ENCODE measurements around the gene GABRR3. TPM values are rescaled to one million over a fixed set of nuclear protein-coding genes. Genes with fewer than 3 reads are reported as not detected.

GABRR3 gene
- polyA plus RNA-seq, 2 donors, result not detected

DNA sequence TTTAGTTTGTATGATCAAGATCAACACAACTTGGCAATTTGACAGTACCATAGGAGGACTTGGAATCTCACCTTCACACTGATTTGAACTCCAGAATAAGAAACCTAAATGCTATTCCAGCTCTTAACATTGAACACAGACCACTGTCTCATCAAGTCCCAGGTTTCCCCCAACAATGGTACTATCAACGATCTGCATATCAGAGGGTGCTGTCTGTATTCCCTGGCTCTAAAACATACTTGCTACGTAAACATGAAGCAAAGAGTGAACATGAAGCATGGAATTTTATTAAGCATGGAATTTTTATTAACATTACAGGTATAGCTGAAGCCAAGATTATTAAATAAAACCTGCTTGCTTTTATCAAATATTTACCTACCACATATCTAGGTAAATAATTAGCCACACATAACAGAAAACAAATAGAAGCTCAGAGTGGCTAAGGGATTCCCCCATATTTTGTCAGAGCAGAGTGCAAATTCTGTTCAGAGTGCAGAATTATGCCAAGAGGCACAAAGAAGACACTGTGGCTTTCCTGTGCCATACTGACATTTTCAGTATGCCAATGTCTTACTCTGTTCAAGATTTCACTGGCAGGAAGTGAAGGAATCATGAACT lies 40.7 kb downstream of the GABRR3 start:
- no peaks in the 10 kb centered on the region for H3K27me3 ChIP-seq (ENCODE audit: control insufficient read depth in 1 of 2, insufficient read depth in 2 of 2, low read length in 2 of 2)
- H3K9me3 ChIP-seq (ENCODE audit: control insufficient read depth in 2 of 2, insufficient read depth in 1 of 2, low read depth in 1 of 2, low read length in 1 of 2), result no peaks in the 10 kb centered on the region
- H3K27ac ChIP-seq (ENCODE audit: low read depth in 2 of 2, low read length in 1 of 2), result no peak overlapping the region
- WGBS, 2 donors, result 52 to 77% methylated on average over 2 of the region's 2 CpGs
- peaks cover 0 to 1% of the 10 kb centered on the region in 2 donors for H3K4me1 ChIP-seq (ENCODE audit: control insufficient read depth in 2 of 2, insufficient read depth in 2 of 2, low read length in 1 of 2)
- no peak overlapping the region for H3K4me3 ChIP-seq (ENCODE audit: low read depth in 1 of 2, low read length in 2 of 2)
- H3K36me3 ChIP-seq (ENCODE audit: control insufficient read depth in 2 of 2, insufficient read depth in 2 of 2, low read length in 1 of 2), result no peaks in the 10 kb centered on the region

DNA sequence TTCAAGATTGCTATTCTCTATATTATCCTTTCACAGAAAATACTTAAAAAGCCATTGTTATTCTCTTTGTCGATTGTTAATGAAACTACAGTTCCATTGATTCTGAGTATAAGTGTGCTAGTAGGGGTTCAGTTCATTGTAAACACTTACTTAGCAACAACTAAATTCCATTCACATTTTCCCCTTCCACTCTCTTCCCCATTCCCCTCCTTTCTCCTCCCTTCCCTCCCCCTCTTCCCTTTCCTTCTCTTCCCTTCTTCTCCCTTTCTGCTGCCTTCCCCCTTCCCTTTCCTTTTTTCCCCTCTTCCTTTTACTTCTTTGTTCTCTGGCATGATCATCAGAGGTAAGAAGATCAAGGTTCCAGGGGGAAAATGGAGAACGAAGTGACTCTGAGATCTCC lies 41.6 kb downstream of the GABRR3 start:
- WGBS, 2 donors, result 75 to 77% methylated on average over 2 of the region's 2 CpGs
- Histone ChIP-seq H3K4me1 (ENCODE audit: control insufficient read depth in 2 of 2, insufficient read depth in 2 of 2, low read length in 1 of 2) (peaks cover 0 to 1% of the 10 kb centered on the region in 2 donors), H3K9me3 (ENCODE audit: control insufficient read depth in 2 of 2, insufficient read depth in 1 of 2, low read depth in 1 of 2, low read length in 1 of 2) (no peaks in the 10 kb centered on the region), H3K4me3 (ENCODE audit: low read depth in 1 of 2, low read length in 2 of 2) (no peak overlapping the region), H3K27ac (ENCODE audit: low read depth in 2 of 2, low read length in 1 of 2) (no peak overlapping the region), H3K27me3 (ENCODE audit: control insufficient read depth in 1 of 2, insufficient read depth in 2 of 2, low read length in 2 of 2) (no peaks in the 10 kb centered on the region), H3K36me3 (ENCODE audit: control insufficient read depth in 2 of 2, insufficient read depth in 2 of 2, low read length in 1 of 2) (no peaks in the 10 kb centered on the region)

DNA sequence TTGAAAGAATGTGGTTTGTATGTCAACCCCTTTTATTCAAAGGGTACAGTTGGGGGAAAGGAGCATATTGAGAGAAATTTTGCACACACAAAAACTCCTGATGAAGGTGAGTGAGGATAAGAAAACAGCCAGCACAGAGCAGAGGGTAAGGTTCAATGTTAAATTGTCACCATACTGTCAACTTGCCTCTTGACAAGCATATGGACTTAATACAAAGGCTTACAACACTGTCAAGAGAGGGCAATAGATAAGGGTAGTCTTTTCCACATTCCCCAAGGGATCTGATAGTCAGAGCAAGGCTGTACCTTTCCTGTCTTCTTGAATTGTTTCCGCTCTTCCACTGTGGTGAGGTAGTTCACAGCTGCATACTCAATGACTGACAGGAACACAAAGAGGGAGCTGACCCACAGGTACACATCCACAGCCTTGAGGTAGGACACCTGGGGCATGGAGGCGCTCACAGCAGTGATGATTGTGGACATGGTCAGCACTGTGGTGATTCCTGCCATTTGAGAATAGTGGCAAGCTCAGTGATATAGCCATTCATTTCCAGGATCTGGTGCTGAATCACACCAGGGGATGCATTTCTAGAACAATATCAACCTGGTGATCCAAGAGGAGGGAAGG lies 42.5 kb downstream of the GABRR3 start:
- WGBS, 2 donors, result 91 to 97% methylated on average over 2 of the region's 2 CpGs
- Histone ChIP-seq H3K4me3 (ENCODE audit: low read depth in 1 of 2, low read length in 2 of 2) (no peak overlapping the region), H3K27me3 (ENCODE audit: control insufficient read depth in 1 of 2, insufficient read depth in 2 of 2, low read length in 2 of 2) (no peaks in the 10 kb centered on the region), H3K36me3 (ENCODE audit: control insufficient read depth in 2 of 2, insufficient read depth in 2 of 2, low read length in 1 of 2) (no peaks in the 10 kb centered on the region), H3K27ac (ENCODE audit: low read depth in 2 of 2, low read length in 1 of 2) (no peak overlapping the region), H3K9me3 (ENCODE audit: control insufficient read depth in 2 of 2, insufficient read depth in 1 of 2, low read depth in 1 of 2, low read length in 1 of 2) (no peaks in the 10 kb centered on the region), H3K4me1 (ENCODE audit: control insufficient read depth in 2 of 2, insufficient read depth in 2 of 2, low read length in 1 of 2) (peaks cover 0 to 1% of the 10 kb centered on the region in 2 donors)

DNA sequence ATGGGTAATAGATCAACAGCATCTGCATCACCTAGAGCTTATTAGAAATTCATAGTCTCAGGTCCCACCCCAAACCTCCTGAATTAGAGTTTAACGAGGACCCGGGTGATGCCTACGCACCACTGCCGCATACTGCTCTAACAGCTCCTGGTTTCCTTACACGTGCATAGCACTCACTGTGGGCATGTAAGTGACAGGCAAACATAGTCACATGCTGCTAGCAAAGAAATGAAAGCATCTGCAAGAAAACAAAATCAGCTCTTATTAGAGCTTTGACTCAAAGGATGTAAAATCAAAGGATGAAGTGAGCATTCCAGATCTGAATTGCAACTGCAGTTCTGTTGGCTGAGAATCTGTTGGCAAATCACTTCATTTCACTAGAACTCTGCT lies 43.8 kb downstream of the GABRR3 start:
- Histone ChIP-seq H3K9me3 (ENCODE audit: control insufficient read depth in 2 of 2, insufficient read depth in 1 of 2, low read depth in 1 of 2, low read length in 1 of 2) (no peaks in the 10 kb centered on the region), H3K27ac (ENCODE audit: low read depth in 2 of 2, low read length in 1 of 2) (no peak overlapping the region), H3K36me3 (ENCODE audit: control insufficient read depth in 2 of 2, insufficient read depth in 2 of 2, low read length in 1 of 2) (no peaks in the 10 kb centered on the region), H3K4me1 (ENCODE audit: control insufficient read depth in 2 of 2, insufficient read depth in 2 of 2, low read length in 1 of 2) (peaks cover 0 to 1% of the 10 kb centered on the region in 2 donors), H3K27me3 (ENCODE audit: control insufficient read depth in 1 of 2, insufficient read depth in 2 of 2, low read length in 2 of 2) (no peaks in the 10 kb centered on the region), H3K4me3 (ENCODE audit: low read depth in 1 of 2, low read length in 2 of 2) (no peak overlapping the region)
- WGBS, 2 donors, result 64 to 68% methylated on average over 5 of the region's 5 CpGs

DNA sequence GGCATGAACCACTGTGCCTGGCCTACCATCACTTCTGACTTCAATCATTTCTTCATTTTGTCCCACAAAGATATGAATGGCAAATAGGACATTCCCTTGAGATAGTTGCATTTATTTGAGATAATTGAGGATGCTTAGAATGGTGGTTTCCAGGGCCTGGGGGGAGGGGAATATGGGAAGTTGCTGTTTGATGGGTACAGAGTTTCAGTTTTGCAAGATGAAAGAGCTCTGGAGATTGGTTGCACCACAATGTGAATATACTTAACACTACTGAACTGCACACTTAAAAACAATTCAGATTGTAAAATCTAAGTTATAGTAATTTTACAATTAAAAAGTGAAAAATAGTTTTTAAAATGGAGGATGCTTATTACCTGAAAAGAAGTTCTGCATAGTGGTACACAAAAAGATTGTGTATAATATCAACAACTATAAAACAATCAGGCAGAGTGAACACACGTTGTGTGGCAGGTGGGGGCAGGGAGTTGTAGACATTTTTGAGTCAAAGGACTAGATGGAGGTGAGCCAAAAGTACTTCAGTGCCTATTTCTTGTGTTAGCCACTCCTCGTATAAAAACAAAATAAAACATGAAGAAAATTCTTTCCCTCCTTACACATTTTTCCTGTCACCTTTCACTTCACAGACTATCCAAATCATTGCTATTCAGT lies 44.4 kb downstream of the GABRR3 start:
- Histone ChIP-seq H3K9me3 (ENCODE audit: control insufficient read depth in 2 of 2, insufficient read depth in 1 of 2, low read depth in 1 of 2, low read length in 1 of 2) (no peaks in the 10 kb centered on the region), H3K4me3 (ENCODE audit: low read depth in 1 of 2, low read length in 2 of 2) (no peak overlapping the region), H3K4me1 (ENCODE audit: control insufficient read depth in 2 of 2, insufficient read depth in 2 of 2, low read length in 1 of 2) (peaks cover 0 to 1% of the 10 kb centered on the region in 2 donors), H3K27me3 (ENCODE audit: control insufficient read depth in 1 of 2, insufficient read depth in 2 of 2, low read length in 2 of 2) (no peaks in the 10 kb centered on the region), H3K27ac (ENCODE audit: low read depth in 2 of 2, low read length in 1 of 2) (no peak overlapping the region), H3K36me3 (ENCODE audit: control insufficient read depth in 2 of 2, insufficient read depth in 2 of 2, low read length in 1 of 2) (no peaks in the 10 kb centered on the region)
- 27 to 37% methylated on average over 2 of the region's 2 CpGs for WGBS, 2 donors

DNA sequence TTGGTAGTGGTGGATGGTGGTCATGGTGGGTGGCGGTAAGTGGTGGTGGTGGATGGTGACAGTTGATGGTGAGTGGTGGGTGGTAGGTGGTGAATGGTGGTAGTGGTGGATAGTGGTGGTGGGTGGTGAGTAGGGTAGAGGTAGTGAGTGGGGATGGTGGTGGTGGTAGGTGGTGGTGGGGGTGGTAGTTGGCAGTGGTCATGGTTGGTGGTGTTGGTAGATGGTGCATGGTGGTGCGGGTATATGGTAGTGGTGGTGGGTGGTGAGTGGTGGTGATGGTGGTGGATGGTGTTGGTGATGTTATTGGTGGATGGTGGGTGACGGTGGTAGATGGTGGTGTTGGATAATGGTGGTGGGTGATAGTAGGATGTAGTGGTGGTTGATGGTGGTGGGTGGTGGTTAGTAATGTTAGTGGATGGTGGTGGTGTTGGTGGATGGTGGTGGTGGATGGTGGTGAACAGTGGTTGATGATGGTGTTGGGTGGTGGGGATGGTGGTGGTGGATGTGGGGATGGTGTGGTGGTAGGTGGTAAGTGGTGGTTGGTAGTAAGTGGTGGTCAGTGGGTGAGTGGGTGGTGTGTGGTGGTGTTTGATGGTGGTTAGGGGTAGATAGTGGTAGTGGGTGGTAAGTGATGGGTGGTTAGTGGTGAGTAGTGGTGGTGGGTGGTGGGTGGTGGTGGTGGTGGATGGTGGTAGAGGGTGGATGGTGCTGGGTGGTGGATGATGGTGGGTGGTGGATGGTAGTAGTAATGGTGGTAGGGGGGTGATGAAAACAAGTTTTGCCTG lies 46.1 kb downstream of the GABRR3 start:
- no peaks in the 10 kb centered on the region for H3K27me3 ChIP-seq (ENCODE audit: control insufficient read depth in 1 of 2, insufficient read depth in 2 of 2, low read length in 2 of 2)
- no peaks in the 10 kb centered on the region for H3K9me3 ChIP-seq (ENCODE audit: control insufficient read depth in 2 of 2, insufficient read depth in 1 of 2, low read depth in 1 of 2, low read length in 1 of 2)
- H3K4me3 ChIP-seq (ENCODE audit: low read depth in 1 of 2, low read length in 2 of 2), result no peak overlapping the region
- no peaks in the 10 kb centered on the region for H3K36me3 ChIP-seq (ENCODE audit: control insufficient read depth in 2 of 2, insufficient read depth in 2 of 2, low read length in 1 of 2)
- no peak overlapping the region for H3K27ac ChIP-seq (ENCODE audit: low read depth in 2 of 2, low read length in 1 of 2)
- peaks cover 0 to 1% of the 10 kb centered on the region in 2 donors for H3K4me1 ChIP-seq (ENCODE audit: control insufficient read depth in 2 of 2, insufficient read depth in 2 of 2, low read length in 1 of 2)
- WGBS, 2 donors, result 98 to 100% methylated on average over 3 of the region's 3 CpGs

DNA sequence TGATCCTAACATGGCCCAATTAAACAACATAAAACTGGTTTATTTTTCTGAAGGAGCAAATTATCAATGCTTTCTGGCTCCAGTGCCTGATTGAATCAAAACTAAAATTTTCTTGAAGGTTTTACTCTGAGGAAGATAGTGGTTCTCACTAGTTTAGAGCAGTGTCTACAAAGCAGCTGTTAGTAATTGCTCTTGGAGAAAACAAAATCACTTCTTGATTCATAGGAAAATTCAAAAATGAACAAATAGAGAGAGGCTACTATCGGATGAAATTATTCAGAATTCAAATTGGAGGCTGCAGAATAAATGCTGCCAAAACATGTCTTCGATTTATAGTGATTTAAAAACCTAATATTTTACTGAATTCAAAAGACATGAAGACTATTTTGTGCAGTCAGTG lies 47.8 kb downstream of the GABRR3 start:
- WGBS, 2 donors, result 85% methylated on average over 2 of the region's 2 CpGs
- no peaks in the 10 kb centered on the region for H3K36me3 ChIP-seq (ENCODE audit: control insufficient read depth in 2 of 2, insufficient read depth in 2 of 2, low read length in 1 of 2)
- no peak overlapping the region for H3K27ac ChIP-seq (ENCODE audit: low read depth in 2 of 2, low read length in 1 of 2)
- peaks cover 0 to 1% of the 10 kb centered on the region in 2 donors for H3K4me1 ChIP-seq (ENCODE audit: control insufficient read depth in 2 of 2, insufficient read depth in 2 of 2, low read length in 1 of 2)
- H3K4me3 ChIP-seq (ENCODE audit: low read depth in 1 of 2, low read length in 2 of 2), result no peak overlapping the region
- H3K9me3 ChIP-seq (ENCODE audit: control insufficient read depth in 2 of 2, insufficient read depth in 1 of 2, low read depth in 1 of 2, low read length in 1 of 2), result no peaks in the 10 kb centered on the region
- H3K27me3 ChIP-seq (ENCODE audit: control insufficient read depth in 1 of 2, insufficient read depth in 2 of 2, low read length in 2 of 2), result no peaks in the 10 kb centered on the region

DNA sequence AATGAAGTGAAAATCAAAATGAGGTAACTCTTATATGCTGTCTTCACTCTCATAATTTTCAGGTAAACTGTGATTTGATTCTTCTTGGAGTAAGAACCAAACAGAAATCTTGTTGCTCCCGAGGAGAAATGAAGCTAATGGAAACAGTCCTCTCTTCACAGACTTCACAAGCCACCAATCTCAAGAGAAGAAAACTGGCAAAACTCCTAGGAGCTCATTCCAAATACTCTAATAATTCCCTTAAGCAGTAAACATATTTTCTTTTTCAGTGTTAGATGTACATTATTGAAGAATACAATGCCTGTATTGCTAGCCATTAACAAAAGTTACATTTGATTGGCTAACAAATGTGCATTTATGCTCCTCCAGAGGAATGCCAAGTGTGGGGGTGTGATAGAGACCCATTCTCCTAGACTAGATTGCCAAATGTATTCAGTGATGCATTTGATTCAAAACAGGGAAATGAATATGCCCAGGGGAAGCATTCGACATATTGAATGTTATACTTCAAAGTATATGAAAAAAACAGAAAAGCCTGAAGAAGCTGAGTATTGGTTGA lies 51.1 kb downstream of the GABRR3 start:
- Histone ChIP-seq H3K9me3 (ENCODE audit: control insufficient read depth in 2 of 2, insufficient read depth in 1 of 2, low read depth in 1 of 2, low read length in 1 of 2) (no peaks in the 10 kb centered on the region), H3K27me3 (ENCODE audit: control insufficient read depth in 1 of 2, insufficient read depth in 2 of 2, low read length in 2 of 2) (no peaks in the 10 kb centered on the region), H3K4me1 (ENCODE audit: control insufficient read depth in 2 of 2, insufficient read depth in 2 of 2, low read length in 1 of 2) (no peaks in the 10 kb centered on the region), H3K4me3 (ENCODE audit: low read depth in 1 of 2, low read length in 2 of 2) (no peak overlapping the region), H3K36me3 (ENCODE audit: control insufficient read depth in 2 of 2, insufficient read depth in 2 of 2, low read length in 1 of 2) (no peaks in the 10 kb centered on the region), H3K27ac (ENCODE audit: low read depth in 2 of 2, low read length in 1 of 2) (no peak overlapping the region)
- WGBS, 2 donors, result 44 to 46% methylated on average over 2 of the region's 2 CpGs

DNA sequence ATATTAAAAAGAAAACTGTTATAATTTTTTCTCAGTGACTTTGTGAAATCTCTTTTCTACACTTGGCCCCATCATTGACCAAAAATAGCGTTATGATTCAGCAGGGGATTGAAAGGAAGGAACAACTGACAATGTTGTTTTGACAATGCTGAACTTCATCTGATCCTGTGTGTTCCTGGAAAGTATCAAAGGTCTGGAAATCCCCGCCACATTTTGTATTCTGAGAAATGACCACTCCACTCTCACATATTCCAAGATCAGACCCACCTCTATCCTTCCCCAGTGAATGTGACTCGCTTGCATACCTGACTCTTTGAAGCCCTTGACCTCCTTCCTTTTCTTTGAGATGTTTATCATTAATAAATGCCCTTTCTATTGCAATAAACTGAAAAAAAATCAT lies 53.2 kb downstream of the GABRR3 start:
- WGBS, 2 donors, result 44 to 52% methylated on average over 3 of the region's 3 CpGs
- no peak overlapping the region for H3K27ac ChIP-seq (ENCODE audit: low read depth in 2 of 2, low read length in 1 of 2)
- H3K4me1 ChIP-seq (ENCODE audit: control insufficient read depth in 2 of 2, insufficient read depth in 2 of 2, low read length in 1 of 2), result no peaks in the 10 kb centered on the region
- H3K9me3 ChIP-seq (ENCODE audit: control insufficient read depth in 2 of 2, insufficient read depth in 1 of 2, low read depth in 1 of 2, low read length in 1 of 2), result no peaks in the 10 kb centered on the region
- H3K36me3 ChIP-seq (ENCODE audit: control insufficient read depth in 2 of 2, insufficient read depth in 2 of 2, low read length in 1 of 2), result no peaks in the 10 kb centered on the region
- H3K27me3 ChIP-seq (ENCODE audit: control insufficient read depth in 1 of 2, insufficient read depth in 2 of 2, low read length in 2 of 2), result no peaks in the 10 kb centered on the region
- no peak overlapping the region for H3K4me3 ChIP-seq (ENCODE audit: low read depth in 1 of 2, low read length in 2 of 2)
